GM19043 (cell line): ENCODE data around the gene MXD4.
"Not testable (repeated sequence)": the region's sequence is repeated elsewhere in the genome, so short reads cannot be mapped to it uniquely, and the experiment has no call there.

ENCODE experiments used
- ATAC-seq: cut with Tn5 transposase; IDR thresholded peaks from one replicate; pipeline ENCODE4 v1.9.1; 2021; ENCODE audit warnings: low read depth; ENCODE audit not compliant: unreplicated experiment

The MXD4 gene

DNA sequence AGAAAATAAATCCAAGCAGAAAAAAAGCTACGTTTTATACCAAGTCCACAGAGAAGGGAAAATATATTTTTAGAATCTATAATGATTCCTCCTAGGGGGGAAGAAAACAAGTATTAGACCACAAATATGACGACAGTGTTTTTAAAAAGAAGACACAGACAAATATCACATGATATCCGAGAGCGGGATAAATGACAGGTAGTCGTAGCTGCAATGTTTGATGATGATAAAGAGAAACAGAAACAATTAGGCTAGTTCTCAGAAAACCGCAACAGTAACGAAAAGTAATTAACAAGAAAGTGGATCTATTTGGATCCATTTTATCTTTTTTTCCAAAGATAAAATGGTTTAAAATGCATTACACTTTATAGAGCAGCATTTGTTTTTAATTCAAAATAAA is 20.9 kb downstream of the MXD4 start:
- no peak for ATAC-seq

DNA sequence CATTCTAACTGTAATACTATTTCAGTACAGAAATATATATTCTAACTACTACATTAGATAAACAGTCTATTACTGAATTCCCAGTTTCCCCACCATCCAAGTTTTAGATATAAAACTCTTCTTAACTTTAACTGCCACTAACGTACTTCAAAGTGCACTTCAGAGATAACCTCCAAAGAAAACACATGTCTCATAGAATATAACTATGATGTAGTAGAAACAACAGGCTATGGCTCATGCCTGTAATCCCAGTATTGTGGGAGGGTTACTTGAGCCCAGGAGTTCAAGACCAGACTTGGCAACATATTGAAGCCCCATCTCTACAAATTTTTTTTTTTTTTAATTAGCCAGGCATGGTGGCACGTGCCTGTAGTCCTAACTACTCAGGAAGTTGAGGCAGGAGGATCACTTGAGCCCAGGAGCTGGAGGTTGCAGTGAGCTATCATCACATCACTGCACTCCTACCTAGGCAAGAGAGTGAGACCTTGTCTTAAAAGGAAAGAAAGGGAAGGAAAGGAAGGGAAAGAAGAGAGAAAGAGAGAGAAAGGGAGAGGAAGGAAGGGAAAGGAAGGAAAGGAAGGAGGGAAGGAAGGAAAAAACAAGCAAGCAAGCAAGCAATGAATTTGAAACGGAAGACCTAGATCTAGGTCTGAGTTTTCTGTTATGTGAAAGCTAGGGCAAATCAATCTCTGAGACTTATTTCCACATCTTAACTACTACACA is 24.8 kb downstream of the MXD4 start:
- no peak for ATAC-seq

DNA sequence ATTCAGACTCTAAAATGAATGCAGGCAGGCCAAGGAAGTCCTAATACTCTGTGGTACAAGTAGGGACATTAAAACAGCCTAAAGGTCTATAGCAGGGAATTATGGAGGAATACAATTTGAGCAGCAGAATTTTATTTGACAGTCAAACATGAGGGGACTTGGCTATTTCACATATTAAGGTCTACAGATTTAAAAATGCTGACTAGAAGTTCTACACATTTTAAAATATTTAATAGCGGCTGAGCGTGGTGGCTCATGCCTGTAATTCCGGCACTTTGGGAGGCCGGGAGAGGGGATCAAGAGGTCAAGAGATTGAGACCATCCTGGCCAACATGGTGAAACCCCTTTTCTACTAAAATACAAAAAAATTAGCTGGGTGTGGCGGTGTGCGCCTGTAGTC is 30.8 kb downstream of the MXD4 start:
- no peak for ATAC-seq

DNA sequence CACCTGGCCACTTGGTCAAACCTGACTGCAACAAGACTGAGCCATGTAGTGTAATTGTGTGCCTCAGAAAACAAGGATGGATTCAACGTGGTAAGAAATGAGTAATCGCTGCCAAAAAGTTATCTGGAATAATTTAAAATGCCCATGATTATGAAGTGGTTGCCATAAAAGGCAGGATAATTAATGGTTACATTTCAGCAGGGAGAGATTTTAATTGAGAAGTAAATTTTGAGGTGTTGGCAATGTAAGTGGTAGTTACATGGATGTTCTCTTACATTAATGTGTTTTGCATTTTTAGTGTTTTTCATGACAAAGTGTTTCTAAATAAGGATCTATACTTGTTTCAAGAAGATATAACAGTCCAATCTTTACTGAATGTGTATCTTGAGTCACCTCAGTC is 35.6 kb downstream of the MXD4 start:
- ATAC-seq, result no peak

DNA sequence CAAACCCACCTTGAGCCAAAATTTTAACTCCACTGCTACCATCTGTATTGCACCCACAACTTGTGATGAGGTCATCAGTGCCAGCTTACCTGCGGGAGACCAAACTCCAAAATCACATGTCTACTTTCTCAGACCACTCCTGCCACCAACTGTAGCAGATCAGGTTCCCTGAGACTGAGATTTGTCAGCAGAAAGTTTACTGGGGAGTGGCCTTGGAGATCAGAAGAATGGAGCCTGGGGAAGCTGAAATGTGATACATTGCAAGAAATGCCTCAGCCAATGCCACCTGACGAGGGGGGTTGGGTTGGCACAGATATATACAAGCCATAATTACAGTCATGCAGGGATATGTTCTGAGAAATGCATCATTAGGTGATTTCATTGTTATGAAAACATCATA is 39.1 kb downstream of the MXD4 start:
- no peak for ATAC-seq

DNA sequence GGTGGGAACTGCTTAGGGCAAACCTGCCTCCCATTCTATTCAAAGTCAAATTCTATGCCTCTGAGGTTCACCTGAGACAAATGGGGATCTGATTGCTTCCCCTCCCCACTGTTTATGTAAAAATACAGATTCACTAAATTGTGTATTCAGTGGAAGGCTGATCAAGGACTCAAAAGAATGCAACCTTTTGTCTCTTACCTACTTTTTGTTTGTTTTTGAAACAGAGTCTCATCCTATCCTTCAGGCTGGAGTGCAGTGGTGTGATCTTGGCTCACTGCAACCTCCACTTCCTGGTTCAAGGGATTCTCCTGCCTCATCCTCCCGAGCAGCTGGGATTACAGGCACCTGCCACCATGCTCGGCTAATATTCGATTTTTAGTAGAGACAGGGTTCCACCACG is 40.5 kb downstream of the MXD4 start:
- ATAC-seq, result not testable (repeated sequence)

DNA sequence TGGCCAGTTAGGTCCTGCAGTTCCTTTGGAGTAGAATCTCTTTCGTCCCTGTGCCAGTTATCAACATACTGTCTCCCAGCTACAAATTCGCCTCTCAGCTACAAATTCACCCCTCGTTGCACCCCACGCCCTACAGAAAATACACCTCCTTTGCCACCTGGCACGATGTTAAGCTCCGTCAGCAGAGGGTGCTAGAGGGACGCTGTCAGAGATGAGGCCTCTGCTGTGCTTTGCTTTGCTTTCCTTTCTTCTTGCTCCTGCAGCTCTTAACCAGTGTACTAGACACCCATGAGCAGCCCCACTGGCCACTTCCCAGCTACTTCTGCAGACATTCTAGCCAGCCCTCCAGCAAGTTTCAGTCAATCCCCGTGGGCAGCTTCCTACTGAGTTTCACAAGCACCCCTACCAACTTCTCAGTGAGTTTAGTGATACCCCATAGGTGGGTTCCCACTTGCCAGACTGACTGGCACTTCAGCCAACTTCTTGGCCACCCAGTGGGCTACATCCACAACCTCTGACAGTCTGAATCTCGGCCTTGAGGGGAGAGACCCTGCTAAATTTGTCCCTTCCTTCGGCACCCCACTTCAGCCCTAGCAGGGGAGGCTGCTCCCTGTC is 41.8 kb downstream of the MXD4 start:
- ATAC-seq, result no peak

DNA sequence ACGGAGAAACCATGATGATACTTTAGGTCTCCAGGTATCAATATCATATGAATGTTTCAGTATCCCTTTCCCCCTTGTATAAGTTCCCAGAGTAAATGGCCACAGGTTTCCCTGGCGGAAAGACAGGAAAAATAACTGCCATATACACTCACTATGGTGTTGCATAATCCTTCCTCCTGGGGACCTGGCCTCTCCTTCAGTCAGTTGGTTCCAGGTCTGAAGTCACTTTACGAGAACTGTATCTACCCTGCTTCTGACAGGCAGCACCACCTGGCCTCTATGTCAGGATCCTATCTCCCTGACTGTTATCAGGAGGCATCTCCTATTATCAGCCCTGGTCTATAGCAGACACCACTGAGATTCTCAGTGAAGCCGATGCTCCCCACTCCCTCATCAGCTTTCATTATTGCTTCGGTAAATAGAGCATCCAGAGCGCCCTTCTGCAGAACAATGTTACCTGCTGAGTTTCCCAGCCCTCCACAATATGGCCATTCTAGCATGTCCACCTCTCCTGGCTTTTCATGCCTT is 42.6 kb downstream of the MXD4 start:
- ATAC-seq, result no peak

DNA sequence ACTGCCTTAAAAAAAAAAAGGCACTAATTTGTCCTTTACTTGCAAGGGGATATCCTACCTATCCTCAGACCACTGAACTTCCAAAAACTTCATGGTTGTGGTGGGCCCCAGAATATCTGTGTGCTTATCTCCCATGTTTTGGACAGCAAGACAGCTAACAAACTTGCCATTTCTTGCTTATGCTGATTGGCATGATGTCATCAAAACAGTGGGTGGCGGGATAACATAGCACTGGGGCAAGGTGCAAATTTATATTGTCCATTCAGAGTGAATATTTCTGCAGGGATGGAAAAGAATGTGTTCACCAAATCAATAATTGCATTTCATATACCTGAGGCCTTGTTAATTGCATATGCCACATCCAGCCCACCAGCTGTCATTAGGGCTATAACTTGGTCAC is 43.5 kb downstream of the MXD4 start:
- no peak for ATAC-seq

DNA sequence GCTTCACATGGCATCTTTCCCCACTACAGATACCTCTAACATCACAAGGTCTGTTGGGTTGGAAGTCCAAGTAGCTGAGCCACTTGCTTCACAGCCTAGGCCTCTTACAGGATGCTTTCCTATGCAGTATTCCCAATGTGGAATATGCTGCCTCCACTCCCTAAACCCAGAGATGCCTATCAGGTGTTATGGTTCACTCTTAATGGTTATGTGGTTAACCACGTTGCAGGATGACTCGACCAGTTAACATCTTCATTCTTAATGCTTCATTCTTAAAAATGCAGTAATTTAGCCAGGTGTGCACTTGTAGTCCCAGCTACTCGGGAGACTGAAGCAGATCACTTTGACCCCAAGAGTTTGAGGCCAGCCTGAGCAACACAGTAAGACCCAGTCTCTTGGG is 44.2 kb downstream of the MXD4 start:
- no peak for ATAC-seq

DNA sequence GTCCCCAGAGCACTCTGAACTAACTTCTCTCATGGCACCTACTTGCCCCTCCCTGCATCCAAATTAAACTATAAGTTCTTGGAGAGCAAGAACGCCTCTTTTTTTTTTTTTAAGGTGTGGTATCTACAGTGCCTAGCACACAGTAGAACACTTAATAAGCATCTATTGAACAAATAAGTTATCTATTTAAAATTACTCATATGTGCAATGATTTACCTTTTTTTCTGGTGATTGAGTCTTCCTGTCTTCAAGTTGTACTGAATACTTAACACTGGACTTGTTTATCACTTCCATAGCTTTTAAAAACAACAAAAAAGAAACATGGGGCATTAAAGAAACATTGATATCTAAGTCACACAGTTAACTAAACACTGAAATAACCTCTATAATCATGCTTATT is 49.1 kb downstream of the MXD4 start:
- ATAC-seq, result no peak

DNA sequence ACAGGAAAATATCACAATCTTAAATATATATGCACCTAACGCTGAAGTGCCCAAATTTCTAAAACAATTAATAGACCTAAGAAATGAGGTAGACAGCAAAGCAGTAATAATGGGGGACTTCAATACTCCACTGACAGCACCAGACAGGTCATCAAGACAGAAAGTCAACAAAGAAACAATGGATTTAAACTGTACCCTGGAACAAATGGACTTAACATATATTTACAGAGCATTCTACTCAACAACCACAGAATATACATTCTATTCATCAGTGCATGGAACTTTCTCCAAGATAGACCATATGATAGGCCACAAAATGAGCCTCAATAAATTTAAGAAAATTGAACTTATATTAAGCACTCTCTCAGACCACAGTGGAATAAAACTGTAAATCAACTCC is 59.1 kb downstream of the MXD4 start:
- not testable (repeated sequence) for ATAC-seq
